ENCODE measurements around the gene ABCB9. TPM values are rescaled to one million over a fixed set of nuclear protein-coding genes. Genes with fewer than 3 reads are reported as not detected.

The ABCB9 gene
- total and polyA plus RNA-seq, 2 of the 8 experiments (the other 6 are each of a cell fraction or from before 2014, with no cell fraction given), result 3.8 to 8.0 TPM

DNA sequence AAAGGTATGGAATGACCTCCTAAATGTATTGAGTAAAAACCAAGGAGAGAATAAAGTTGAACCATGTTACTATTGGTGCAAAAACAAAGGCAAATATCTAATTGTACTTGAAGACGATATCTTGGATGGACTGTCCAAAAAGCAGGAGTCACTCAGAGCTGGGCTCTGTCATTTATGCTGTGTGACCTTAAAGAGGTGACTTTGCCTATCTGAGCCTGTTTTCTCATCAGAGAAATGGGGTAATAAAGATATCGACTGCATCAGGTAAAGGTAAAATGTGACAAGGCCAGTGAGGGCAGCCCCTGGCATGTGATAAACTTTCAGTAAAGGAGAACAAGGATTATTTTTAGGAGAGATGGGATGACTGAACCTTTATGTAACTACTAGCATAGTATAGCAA is 1.8 kb upstream of the ABCB9 start:
- no peak overlapping the region for H4K5ac ChIP-seq (ENCODE audit: insufficient read length, low read depth, low read length)
- no peak overlapping the region for H2AFZ ChIP-seq (ENCODE audit: low read length)
- ChIA-PET CTCF (ENCODE audit: partially characterized antibody) (interaction anchor here (0.6 to 3.4 kb wide), 6 partner anchors 21 to 939 kb away, joined by 3 to 11 read pairs (median 4); no protein-coding TSS in a partner anchor), POLR2A (ENCODE audit: partially characterized antibody) (no interaction called here)
- peaks cover 5 to 7% of the 10 kb centered on the region in 2 experiments for H4K20me1 ChIP-seq (replicated peaks in 1 of 2; ENCODE audit: control insufficient read depth in 1 of 2, insufficient read depth in 2 of 2, low read length in 2 of 2)
- no peak overlapping the region for H3K14ac ChIP-seq (ENCODE audit: insufficient read length)
- H3K9me3 ChIP-seq (ENCODE audit: insufficient read depth in 2 of 2, low read depth in 1 of 2, low read length in 1 of 2), result no peaks in the 10 kb centered on the region
- H3K27ac ChIP-seq (ENCODE audit: low read depth, low read length), result no peak overlapping the region
- no peak overlapping the region for H2BK120ac ChIP-seq (replicated peaks; ENCODE audit: low read depth, low read length)
- FAIRE-seq (no peak), DNase-seq (ENCODE audit: low read depth in 1 of 2, low spot score in 2 of 2) (no peak)
- H2BK20ac ChIP-seq (ENCODE audit: low read length), result no peak overlapping the region
- no peak overlapping the region for H4K8ac ChIP-seq (ENCODE audit: extremely low read depth, insufficient read depth, low read length)
- H2BK12ac ChIP-seq (ENCODE audit: low read depth, low read length), result no peak overlapping the region
- no peaks in the 10 kb centered on the region for H3K36me3 ChIP-seq (ENCODE audit: control insufficient read depth in 2 of 4, insufficient read depth in 4 of 4, low read length in 3 of 4)
- H3K27me3 ChIP-seq (replicated peaks in 1 of 4; ENCODE audit: control insufficient read depth in 3 of 4, extremely low read depth in 1 of 4, insufficient read depth in 3 of 4, low read length in 3 of 4), result no peaks in the 10 kb centered on the region
- no peak overlapping the region for H2BK5ac ChIP-seq (ENCODE audit: low read depth, low read length)
- no peak overlapping the region for H3K9ac ChIP-seq (replicated peaks in 1 of 4; ENCODE audit: extremely low read depth in 1 of 4, low read depth in 3 of 4, low read length in 3 of 4)
- H2AK5ac ChIP-seq (ENCODE audit: low read depth, low read length), result no peak overlapping the region
- H3K4me3 ChIP-seq (ENCODE audit: extremely low read depth in 1 of 4, insufficient read depth in 2 of 4, low read depth in 3 of 4, low read length in 4 of 4), result no peak overlapping the region
- no peak overlapping the region for H3K56ac ChIP-seq (replicated peaks; ENCODE audit: insufficient read length, low read depth, low read length)
- no peak overlapping the region for H4K91ac ChIP-seq (replicated peaks; ENCODE audit: insufficient read length, low read length)
- 91% methylated on average over 2 of the region's 2 CpGs; no CpG with 5 or more reads in 1 of the 2 experiments for WGBS, 2 experiments (ENCODE audit: extremely low coverage in 1 of 2, insufficient coverage in 1 of 2, insufficient read length in 1 of 2, insufficient replicate concordance in 2 of 2, low coverage in 1 of 2, low lambda C conversion rate in 2 of 2, missing lambda C conversion rate in 1 of 2)
- H3K18ac ChIP-seq (ENCODE audit: extremely low read depth, low read length), result no peak overlapping the region
- no peak overlapping the region for H3K23ac ChIP-seq (ENCODE audit: insufficient read length)
- no peaks in the 10 kb centered on the region for H3K79me1 ChIP-seq (ENCODE audit: low read depth, low read length)
- no peaks in the 10 kb centered on the region for H3K79me2 ChIP-seq (ENCODE audit: control insufficient read depth in 1 of 2, insufficient read depth in 2 of 2, low read length in 2 of 2)
- H3K23me2 ChIP-seq (ENCODE audit: low read depth, low read length), result peaks cover 3% of the 10 kb centered on the region; the same call in 1 of the 2 replicates
- peaks cover 4 to 5% (median 5%) of the 10 kb centered on the region in 4 experiments; a peak in 6 of 7 replicates for H3K4me1 ChIP-seq (replicated peaks in 1 of 4; ENCODE audit: control insufficient read depth in 3 of 4, insufficient read depth in 4 of 4, low read length in 3 of 4)
- no peak overlapping the region for H3K4me2 ChIP-seq (ENCODE audit: insufficient read depth in 1 of 2, low read depth in 2 of 2, low read length in 2 of 2)
- no peak overlapping the region for H2BK15ac ChIP-seq (ENCODE audit: low read length)
- no peak overlapping the region for H3K4ac ChIP-seq (replicated peaks; ENCODE audit: insufficient read length, low read depth, low read length)
- TF ChIP-seq EZH2 (IDR thresholded peaks at IDR 0.05; ENCODE audit: low read depth, low read length, severe bottlenecking) (no peak), SIN3A (conservative IDR thresholded peaks at IDR 0.05 in 1 of 2, IDR thresholded peaks at IDR 0.05 in 1 of 2; ENCODE audit: low read depth in 1 of 2, low read length in 2 of 2) (no peak), CBX5 (IDR thresholded peaks at IDR 0.05; ENCODE audit: low read depth, low read length) (no peak), CHD1 (IDR thresholded peaks at IDR 0.05; ENCODE audit: low read depth, low read length) (no peak), SP1 (IDR thresholded peaks at IDR 0.05; ENCODE audit: low read depth, low read length) (no peak), TCF12 (IDR thresholded peaks at IDR 0.05; ENCODE audit: low read depth, low read length) (no peak), RXRA (IDR thresholded peaks at IDR 0.05; ENCODE audit: insufficient read depth, low read depth, low read length) (no peak), FOSL1 (IDR thresholded peaks at IDR 0.05; ENCODE audit: insufficient read depth, low read depth, low read length) (no peak), RNF2 (IDR thresholded peaks at IDR 0.05; ENCODE audit: borderline replicate concordance, low read depth, low read length, missing control alignments, poor library complexity, severe bottlenecking) (no peak), RAD21 (IDR thresholded peaks at IDR 0.05 in 1 of 2, conservative IDR thresholded peaks at IDR 0.05 in 1 of 2; ENCODE audit: low read depth in 2 of 2, low read length in 2 of 2) (no peak)
- TF ChIP-seq, protein P1, sequence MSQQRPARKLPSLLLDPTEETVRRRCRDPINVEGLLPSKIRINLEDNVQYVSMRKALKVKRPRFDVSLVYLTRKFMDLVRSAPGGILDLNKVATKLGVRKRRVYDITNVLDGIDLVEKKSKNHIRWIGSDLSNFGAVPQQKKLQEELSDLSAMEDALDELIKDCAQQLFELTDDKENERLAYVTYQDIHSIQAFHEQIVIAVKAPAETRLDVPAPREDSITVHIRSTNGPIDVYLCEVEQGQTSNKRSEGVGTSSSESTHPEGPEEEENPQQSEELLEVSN (IDR thresholded peaks at IDR 0.05), result no peak
- TF ChIP-seq, protein P2, sequence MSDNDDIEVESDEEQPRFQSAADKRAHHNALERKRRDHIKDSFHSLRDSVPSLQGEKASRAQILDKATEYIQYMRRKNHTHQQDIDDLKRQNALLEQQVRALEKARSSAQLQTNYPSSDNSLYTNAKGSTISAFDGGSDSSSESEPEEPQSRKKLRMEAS (IDR thresholded peaks at IDR 0.05), result no peak

All from H1 (cell line).